ENCODE results near the gene NXNL2.

DNA sequence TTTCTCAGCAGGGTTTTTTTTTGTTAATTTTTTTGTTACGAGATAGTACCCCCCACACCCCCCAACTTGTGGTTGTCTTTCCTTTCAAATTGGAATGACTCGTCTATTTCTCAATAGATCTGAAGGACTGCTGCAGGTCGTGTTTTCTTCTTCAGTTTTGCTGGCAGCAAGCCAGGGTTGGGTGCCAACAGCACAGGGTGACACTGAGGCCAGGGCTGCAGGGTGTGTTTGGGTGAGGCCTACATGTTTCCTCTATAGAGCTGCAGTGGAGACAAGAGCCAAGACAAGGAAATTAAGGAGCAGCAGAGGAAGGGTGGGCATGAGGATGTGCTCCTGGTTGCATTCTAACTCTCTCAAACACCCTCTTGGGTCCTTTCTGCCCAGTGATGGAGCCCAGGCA lies 52.2 kb downstream of the NXNL2 start:
- TF ChIP-seq POLR2AphosphoS5 (IDR thresholded peaks at IDR 0.05) (no peak), POLR2A (IDR thresholded peaks at IDR 0.05) (no peak), EP300 (IDR thresholded peaks at IDR 0.05) (no peak)
- TF ChIP-seq, protein P1, sequence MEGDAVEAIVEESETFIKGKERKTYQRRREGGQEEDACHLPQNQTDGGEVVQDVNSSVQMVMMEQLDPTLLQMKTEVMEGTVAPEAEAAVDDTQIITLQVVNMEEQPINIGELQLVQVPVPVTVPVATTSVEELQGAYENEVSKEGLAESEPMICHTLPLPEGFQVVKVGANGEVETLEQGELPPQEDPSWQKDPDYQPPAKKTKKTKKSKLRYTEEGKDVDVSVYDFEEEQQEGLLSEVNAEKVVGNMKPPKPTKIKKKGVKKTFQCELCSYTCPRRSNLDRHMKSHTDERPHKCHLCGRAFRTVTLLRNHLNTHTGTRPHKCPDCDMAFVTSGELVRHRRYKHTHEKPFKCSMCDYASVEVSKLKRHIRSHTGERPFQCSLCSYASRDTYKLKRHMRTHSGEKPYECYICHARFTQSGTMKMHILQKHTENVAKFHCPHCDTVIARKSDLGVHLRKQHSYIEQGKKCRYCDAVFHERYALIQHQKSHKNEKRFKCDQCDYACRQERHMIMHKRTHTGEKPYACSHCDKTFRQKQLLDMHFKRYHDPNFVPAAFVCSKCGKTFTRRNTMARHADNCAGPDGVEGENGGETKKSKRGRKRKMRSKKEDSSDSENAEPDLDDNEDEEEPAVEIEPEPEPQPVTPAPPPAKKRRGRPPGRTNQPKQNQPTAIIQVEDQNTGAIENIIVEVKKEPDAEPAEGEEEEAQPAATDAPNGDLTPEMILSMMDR (IDR thresholded peaks at IDR 0.05): no peak
